Measurements from ENCODE around the gene LIPA.

DNA sequence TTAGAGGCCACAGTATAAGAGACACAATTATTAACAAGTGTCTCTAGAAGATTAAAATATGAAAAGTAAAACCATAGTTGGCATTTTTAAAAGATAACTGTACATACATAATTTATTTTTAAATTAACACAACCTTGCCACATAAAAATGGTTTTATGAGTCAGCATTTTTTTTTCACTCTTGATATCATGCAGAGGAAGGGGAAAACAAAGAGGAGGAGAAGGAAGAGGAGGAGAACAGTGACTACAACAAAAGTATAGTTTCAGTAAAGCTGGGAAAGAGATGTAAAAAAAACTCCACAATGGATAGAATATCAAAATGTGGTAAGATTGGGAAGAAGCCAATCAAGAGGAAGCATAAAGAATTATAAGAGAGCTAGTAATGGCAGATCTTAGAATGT is 78.5 kb downstream of the LIPA start:
- TF ChIP-seq POLR2A (IDR thresholded peaks at IDR 0.05) (no peak), POLR2AphosphoS5 (IDR thresholded peaks at IDR 0.05) (no peak), CTCF (IDR thresholded peaks at IDR 0.05) (no peak)
